HG02623 (cell line): ENCODE data around the gene TEN1.

Experiments
- ATAC-seq: cut with Tn5 transposase; IDR thresholded peaks from one replicate; pipeline ENCODE4 v1.9.1; 2021; ENCODE audit warnings: moderate library complexity; ENCODE audit not compliant: unreplicated experiment

TEN1 gene

DNA sequence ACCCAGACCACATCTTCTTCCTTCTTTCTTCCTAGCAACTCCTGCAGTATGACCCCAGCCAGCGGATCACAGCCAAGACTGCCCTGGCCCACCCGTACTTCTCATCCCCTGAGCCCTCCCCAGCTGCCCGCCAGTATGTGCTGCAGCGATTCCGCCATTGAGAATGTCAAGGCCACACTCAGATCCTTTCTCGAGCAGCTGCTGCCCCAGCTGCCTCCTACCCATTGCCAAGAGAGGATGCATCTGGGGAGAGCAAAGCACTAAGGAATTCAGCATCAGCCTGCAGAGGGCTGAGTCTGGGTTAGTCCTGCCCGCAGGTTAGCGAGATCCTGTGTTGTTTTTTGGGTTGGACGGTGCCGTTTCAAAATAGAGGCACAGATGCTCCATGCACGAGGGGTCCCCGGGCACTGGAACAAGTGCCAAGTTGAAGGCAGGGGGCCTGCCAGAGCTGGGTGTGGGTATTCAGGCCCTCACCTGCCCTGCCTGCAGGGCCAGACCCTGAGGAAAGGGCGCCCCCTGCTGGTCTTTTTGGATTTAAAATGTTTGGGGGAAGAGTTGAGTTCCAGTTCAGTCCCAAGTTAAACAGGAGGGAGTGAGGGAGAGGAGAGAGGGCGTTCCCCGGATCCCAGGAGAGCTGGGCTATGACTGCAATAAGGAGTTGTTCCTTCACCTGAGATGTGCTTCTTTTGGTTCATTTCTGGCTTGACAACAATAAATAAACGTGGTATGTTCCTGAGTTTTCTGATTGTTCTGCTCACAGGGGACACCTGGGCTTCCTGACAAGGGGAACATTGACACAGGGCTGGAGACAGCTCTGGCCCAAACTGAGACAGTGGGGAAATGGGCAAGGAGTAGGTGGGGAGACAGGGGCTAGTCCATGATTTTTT is 26.5 kb downstream of the TEN1 start:
- no peak for ATAC-seq

DNA sequence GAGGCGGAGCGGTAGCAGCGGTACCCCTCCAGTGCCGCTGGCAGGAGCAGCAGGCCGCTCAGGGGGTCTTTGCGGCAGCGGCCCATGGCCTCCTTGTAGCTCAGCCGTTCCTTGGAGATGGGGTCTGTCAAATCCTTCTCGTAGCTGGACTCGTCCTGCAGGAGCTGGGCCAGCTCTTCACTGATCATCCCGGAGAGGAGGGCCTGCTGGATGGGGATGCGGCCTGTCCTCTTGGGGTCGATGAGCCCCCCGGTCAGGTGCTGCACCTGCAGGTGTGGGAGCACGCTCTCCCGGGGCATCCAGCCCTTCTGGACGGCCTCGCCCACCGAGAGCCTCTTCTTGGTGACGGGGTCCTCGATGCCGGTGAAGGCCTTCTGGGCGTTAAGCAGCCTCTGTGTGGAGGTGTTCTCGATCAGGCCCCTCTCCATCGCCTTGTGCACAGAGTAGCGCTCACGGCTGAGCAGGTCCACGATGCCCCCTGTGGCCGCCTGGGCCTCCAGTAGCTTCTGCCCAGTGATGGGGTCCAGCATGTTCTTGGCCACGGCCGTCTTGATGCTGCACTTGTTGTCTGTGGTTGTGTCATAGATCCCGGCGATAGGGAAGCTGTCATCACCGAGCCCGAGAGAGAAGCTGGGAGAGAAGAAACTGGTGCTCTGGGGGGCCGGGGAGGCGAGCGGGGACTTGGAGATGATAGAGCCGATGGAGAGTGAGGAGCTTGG is 28.2 kb downstream of the TEN1 start:
- ATAC-seq: no peak

DNA sequence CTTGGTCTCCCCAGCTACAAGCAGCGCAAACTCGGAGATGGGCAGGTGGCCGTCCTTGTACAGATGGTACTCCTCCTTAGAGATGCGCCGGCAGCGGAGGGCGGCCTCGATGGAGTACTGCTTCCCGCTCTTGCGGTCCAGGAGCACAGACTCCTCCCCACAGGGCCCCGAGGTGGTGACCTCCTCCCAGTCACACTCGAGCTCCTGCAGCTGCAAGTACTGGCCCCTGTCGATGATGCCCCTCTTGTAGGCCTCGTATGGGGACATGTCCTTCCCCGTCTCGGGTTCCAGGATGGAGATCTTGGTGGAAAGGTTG is 28.8 kb downstream of the TEN1 start:
- ATAC-seq: no peak

DNA sequence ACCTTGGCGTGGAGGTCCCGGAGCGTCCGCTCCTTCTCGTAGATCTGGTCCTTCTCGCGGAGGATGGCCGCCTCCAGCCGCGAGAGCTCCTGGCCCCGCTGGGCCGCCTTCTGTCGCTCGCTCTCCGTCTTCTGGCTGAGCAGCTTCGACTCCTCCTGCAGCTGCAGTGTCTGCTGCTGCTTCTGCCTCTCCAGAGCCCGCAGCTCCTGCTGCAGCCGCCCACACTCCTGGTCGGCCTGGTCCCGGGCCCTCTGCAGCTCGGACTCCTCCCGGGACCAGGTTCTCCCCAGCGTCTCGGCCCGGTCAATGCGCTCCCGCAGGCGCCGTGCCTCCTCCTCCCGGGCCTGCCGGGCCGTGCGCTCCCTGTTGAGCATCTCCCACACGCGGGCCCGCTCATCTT is 29.2 kb downstream of the TEN1 start:
- ATAC-seq: no peak

DNA sequence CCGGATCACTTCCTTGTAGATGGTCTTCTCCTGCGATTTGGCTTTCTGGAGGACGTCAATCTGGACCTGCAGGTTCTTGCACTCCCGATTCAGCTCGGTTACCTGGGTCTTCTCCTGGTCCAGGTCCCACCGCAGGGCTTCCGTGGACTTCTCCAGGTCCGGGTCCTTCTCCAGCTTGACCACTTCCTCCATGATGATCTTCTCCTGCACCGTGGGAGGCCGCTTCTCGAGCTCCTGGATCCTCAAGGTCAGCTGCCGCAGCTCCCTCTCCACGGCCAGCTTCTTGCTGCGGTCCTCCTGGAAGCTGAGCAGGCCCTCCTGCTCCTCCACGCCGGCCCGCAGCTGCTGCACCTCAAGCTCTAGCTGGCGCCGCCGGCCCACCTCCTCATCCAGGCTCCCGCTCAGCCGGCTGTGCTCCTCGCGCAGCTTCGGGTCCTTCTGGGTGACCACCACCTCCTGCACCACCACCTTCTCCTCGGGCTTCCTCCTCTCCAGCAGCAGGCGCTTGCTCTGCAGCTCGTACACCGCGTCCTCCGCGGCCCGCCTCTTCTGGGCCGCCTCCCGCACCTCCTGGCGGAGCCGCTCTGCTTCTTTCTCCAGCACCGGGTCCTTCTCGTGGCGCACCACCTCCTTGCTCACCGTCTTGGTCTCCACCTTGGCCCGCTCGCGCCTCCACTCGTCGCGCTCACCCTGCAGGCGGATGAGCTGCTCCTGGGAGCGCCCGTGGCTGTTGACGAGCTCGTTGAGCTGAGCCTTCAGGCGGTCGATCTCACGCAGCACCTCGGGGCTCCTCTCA is 29.8 kb downstream of the TEN1 start:
- no peak for ATAC-seq

DNA sequence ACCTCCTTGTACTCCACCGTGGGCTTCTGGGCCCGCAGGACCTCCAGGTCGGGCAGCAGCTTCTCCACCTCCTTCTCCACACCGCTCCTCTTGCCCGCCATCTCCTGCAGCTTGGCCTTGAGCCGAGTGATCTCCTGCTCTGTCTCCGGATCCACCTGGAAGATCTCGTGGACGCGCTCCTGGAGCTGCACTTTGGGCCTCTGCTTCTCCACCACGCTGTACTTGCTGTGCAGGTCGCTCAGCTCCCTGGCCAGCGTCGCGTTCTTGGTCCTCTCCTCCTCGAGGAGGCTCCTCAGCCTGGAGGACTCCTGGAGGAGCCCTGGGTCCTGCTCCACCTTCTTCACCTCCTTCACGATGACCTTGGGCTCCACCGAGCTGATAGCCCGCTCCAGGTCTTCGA is 30.4 kb downstream of the TEN1 start:
- ATAC-seq: no peak

GRCh38 chr17:76009969-76010661 is 31.1 kb downstream of the TEN1 start:
- no peak for ATAC-seq

GRCh38 chr17:76011951-76012350 is 32.9 kb downstream of the TEN1 start:
- no peak for ATAC-seq

DNA sequence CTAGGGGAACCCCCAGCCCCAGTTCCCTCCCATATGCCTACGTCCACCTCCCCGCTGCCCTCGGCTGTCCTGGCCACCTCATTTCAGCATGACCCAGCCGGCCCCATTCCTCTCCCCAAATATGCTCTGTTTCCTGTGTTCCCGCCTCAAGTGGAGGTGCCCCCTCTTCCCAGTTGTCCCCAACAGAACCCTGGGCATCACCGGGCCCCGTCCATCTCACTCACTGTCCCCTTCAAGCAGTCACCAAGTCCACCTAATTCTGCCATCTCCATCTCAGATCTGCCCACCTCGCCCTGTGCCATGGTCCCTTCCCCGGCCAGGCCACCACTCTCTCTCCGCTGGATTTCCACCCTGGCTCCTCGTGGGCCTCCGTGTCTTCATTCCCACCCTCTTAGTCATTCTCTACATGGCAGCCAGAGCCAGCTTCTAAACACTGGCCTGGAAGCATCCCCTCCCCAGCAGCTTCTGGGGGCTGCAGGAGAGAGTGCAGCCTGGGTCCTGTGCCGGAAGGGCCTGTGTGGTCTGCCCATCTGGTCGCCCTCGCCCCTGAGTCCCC is 34.4 kb downstream of the TEN1 start:
- ATAC-seq: no peak

DNA sequence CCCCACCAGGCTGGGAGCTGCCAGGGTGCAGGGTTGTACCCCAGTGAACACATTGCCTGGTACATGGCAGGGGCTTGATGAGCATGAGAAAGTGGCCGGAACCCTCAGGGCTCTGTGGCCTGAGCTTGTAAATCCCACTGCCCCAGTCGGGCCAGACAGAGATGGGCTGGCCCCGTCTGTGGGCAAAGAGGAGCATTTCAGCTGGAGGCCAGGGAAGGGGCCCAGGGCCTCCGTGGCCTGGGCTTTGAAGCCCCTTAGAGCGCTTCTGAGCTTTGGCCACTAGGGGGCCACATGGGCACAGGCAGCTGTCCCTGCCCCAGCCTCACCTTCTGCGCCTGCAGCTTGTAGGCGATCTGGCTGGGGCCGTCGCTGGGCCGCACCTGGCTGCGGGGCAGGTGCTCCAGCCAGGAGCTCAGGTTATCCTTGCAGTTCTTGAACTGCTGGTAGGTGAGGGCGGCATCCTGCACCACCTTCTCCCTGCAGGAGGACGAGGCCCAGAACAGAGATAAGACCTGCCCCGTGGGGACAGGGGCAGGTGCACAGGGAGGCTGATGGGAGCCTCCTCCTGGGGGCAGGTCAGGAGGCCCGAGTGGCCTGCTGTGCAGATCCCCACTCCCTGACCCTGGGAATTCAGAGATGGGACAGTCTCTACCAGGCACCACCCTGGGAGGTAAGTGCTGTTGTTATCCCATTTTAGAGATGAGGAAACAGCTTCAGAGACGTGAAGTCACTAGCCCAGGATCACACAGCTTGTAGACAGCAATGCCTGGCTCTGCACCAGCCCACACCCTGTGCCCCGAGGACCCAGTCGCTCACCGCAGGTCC is 35.3 kb downstream of the TEN1 start:
- no peak for ATAC-seq

DNA sequence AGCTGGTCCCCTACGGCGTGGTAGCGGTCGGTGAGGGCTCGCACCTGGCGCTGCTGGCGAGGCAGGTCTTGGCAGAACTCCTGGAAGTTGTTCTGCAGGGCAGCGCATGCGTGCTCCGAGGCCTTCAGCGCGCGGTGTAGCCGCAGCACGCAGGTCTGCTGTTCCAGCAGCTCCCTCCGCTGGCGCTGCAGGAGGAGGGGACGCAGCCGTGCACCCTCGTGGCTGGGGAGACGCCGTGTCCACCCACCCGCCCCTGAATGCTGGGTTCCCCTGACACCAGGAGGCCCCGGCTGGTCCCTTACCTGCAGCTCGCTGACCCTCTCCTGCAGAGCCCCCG is 35.9 kb downstream of the TEN1 start:
- no peak for ATAC-seq

GRCh38 chr17:76017481-76018339 is 38.7 kb downstream of the TEN1 start:
- no peak for ATAC-seq

DNA sequence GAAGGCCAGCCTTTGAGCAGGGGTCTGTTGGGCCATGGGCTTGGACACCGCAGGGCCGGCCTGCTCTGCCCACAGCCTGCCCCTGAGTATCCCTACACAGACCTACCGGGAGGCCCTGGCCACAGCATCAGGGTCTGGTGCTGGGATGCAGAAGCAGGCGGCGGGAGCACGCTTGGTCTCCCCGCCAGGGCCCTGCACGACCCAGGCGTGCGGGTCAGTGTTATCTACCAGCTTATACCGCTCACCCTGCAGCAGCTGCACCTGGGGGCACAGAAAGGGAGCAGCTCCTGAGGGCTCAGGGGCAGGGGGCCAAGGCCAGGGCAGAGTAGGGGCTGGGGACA is 39.3 kb downstream of the TEN1 start:
- ATAC-seq: no peak

DNA sequence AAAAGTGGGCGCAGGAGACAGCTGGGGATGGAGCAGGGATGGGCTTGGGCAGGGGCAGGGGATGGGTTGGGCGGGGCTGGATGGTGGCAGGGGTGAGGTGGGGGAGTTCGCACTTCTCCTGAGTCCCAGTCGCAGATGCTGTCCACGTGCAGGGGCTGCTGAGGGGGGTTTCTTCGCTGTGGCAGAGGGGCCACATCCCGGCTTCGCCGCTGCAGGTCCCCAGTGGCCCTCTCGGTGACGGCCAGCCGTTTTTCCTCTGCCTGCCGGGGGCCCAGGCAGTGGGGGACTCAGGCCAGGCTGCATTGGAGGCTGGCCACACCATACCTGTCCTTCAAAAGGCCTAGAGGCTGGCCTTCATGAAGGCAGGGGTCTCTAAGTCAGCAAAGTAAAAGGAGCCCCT is 39.8 kb downstream of the TEN1 start:
- ATAC-seq: no peak

- no peak for ATAC-seq
Measured at GRCh38 chr17:76019833-76020467, 40.9 kb downstream of the TEN1 start.

- ATAC-seq: no peak
Measured at GRCh38 chr17:76022285-76022684, 43.2 kb downstream of the TEN1 start.

GRCh38 chr17:76022973-76023899 is 44.2 kb downstream of the TEN1 start:
- ATAC-seq: no peak

DNA sequence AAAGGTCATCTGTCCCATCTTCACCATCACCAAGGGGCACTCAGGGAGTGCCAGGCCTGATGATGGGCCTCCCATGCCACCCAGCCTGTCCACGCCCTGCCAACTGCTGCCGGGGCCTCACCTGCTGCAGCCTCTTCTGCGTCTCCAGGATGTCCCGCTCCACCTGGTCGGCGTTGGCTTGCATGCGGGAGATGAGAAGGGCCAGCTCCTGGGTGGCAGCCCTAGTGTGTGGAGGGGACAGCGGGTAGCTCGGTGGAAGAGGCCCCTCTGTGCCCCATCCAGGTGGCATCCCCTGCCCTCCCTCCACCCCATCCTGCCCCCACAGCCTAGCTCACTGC is 44.8 kb downstream of the TEN1 start:
- ATAC-seq: no peak
